IMR-90 (cell line): Measurements from ENCODE around the gene ZNF335. TPM values are rescaled to one million over a fixed set of nuclear protein-coding genes. Genes with fewer than 3 reads are reported as not detected.
A peak's percentile ranks its signal among the peaks of the same experiment; 100 is the strongest.

ENCODE experiments used
- ATAC-seq: fragments of 200-7000 bp; cut with Tn5 transposase; 2 replicates; pipeline ENCODE4 v1.9.1; 2020; ENCODE audit warnings: low read depth, mild to moderate bottlenecking, moderate library complexity
- BruUV-seq: library from RNA; stranded (reverse); fragments of 400-500 nt; replicated peaks from 2 replicates; lab custom pipeline; 2021; lab: Mats Ljungman, UMichigan
- CTCF ChIA-PET: fragments of 300-600 bp; formaldehyde crosslinking; extraction: SDS; loops from one replicate; lab custom pipeline; 2021; ENCODE audit warnings: antibody characterized with exemption; lab: Yijun Ruan, JAX
- POLR2A ChIA-PET: fragments of 300-600 bp; sonication (Branson Sonifier 250); formaldehyde crosslinking; loops from one replicate; lab custom pipeline; 2022; ENCODE audit warnings: antibody characterized with exemption; ENCODE audit not compliant: unreplicated experiment; lab: Charles Lee
- DNase-seq: peaks from one replicate; pipeline ENCODE4 v3.0.0; 2013
- H2AFZ ChIP-seq: replicated peaks from 2 replicates; pipeline ENCODE3; 2013; ENCODE audit warnings: low read length, mild to moderate bottlenecking; ENCODE audit not compliant: poor library complexity
- H2AK5ac ChIP-seq: 2 replicates; pipeline ENCODE4 v1.6.1; 2013; ENCODE audit warnings: low read depth, low read length, inconsistent platforms
- H2AK9ac ChIP-seq: replicated peaks from 2 replicates; pipeline ENCODE3; 2013; ENCODE audit warnings: mild to moderate bottlenecking, low read depth, low read length, moderate library complexity; ENCODE audit not compliant: poor library complexity
- H2BK120ac ChIP-seq: 2 replicates; pipeline ENCODE4 v1.6.1; 2013; ENCODE audit warnings: low read depth, low read length, inconsistent platforms
- H2BK15ac ChIP-seq: 3 replicates; pipeline ENCODE4 v1.6.1; 2013; ENCODE audit warnings: low read depth, low read length, inconsistent platforms
- H2BK20ac ChIP-seq: 2 replicates; pipeline ENCODE4 v1.6.1; 2013; ENCODE audit warnings: low read depth, mild to moderate bottlenecking, inconsistent platforms, low read length, moderate library complexity
- H2BK5ac ChIP-seq: 2 replicates; pipeline ENCODE4 v1.6.1; 2013; ENCODE audit warnings: mild to moderate bottlenecking, low read depth, low read length, inconsistent platforms; ENCODE audit not compliant: poor library complexity, severe bottlenecking
- H3K14ac ChIP-seq: replicated peaks from 2 replicates; pipeline ENCODE4 v1.6.1; 2013; ENCODE audit warnings: low read depth, low read length, inconsistent platforms
- H3K18ac ChIP-seq: 2 replicates; pipeline ENCODE4 v1.6.1; 2013; ENCODE audit warnings: low read depth, low read length, control low read depth
- H3K23ac ChIP-seq: 2 replicates; pipeline ENCODE4 v1.6.1; 2013; ENCODE audit warnings: low read depth, low read length, inconsistent platforms
- H3K27ac ChIP-seq: 2 replicates; pipeline ENCODE4 v1.5.1; 2013; ENCODE audit warnings: mild to moderate bottlenecking, control low read depth, low read length; ENCODE audit not compliant: insufficient read depth
- H3K27me3 ChIP-seq: 2 replicates; pipeline ENCODE4 v1.6.1; 2013; ENCODE audit warnings: low read length; ENCODE audit not compliant: control insufficient read depth, insufficient read depth
- H3K36me3 ChIP-seq: 2 replicates; pipeline ENCODE4 v1.6.1; 2013; ENCODE audit warnings: low read length, mixed read lengths; ENCODE audit not compliant: control insufficient read depth, insufficient read depth
- H3K4ac ChIP-seq: 2 replicates; pipeline ENCODE4 v1.6.1; 2013; ENCODE audit warnings: low read depth, low read length, inconsistent platforms
- H3K4me1 ChIP-seq: 2 replicates; pipeline ENCODE4 v1.6.1; 2013; ENCODE audit warnings: low read length, mixed read lengths; ENCODE audit not compliant: control insufficient read depth, insufficient read depth
- H3K4me2 ChIP-seq: 2 replicates; pipeline ENCODE4 v1.6.1; 2013; ENCODE audit warnings: low read depth, mild to moderate bottlenecking, control low read depth, low read length, moderate library complexity
- H3K4me3 ChIP-seq: 2 replicates; pipeline ENCODE4 v1.5.1; 2013; ENCODE audit warnings: low read depth, mild to moderate bottlenecking, control low read depth, low read length, moderate library complexity; ENCODE audit not compliant: insufficient read depth
- H3K56ac ChIP-seq: 2 replicates; pipeline ENCODE4 v1.6.1; 2013; ENCODE audit warnings: low read length, inconsistent platforms; ENCODE audit not compliant: insufficient read depth; ENCODE audit errors: extremely low read depth
- H3K79me1 ChIP-seq, 2 experiments: 2 replicates each; pipeline ENCODE4 v1.6.1; 2013; ENCODE audit warnings: low read length in 2 of 2, inconsistent platforms in 1 of 2, low read depth in 1 of 2
- H3K9ac ChIP-seq: 2 replicates; pipeline ENCODE4 v1.6.1; 2013; ENCODE audit warnings: low read depth, low read length, control low read depth
- H3K9me1 ChIP-seq: 2 replicates; pipeline ENCODE4 v1.6.1; 2013; ENCODE audit warnings: low read length, inconsistent platforms; ENCODE audit not compliant: insufficient read depth
- H3K9me3 ChIP-seq: 2 replicates; pipeline ENCODE4 v1.6.1; 2013; ENCODE audit warnings: low read length; ENCODE audit not compliant: control insufficient read depth, insufficient read depth
- H4K20me1 ChIP-seq: 2 replicates; pipeline ENCODE4 v1.6.1; 2013; ENCODE audit warnings: low read length, inconsistent platforms; ENCODE audit not compliant: insufficient read depth
- H4K5ac ChIP-seq: 2 replicates; pipeline ENCODE4 v1.6.1; 2013; ENCODE audit warnings: mild to moderate bottlenecking, low read depth, low read length, control low read depth
- H4K8ac ChIP-seq, 2 experiments: 2 replicates each; pipeline ENCODE4 v1.6.1; 2013; ENCODE audit warnings: low read depth in 2 of 2, low read length in 2 of 2, control low read depth in 1 of 2, inconsistent platforms in 1 of 2
- H4K91ac ChIP-seq: 2 replicates; pipeline ENCODE4 v1.6.1; 2013; ENCODE audit warnings: low read depth, low read length, inconsistent platforms; ENCODE audit not compliant: insufficient read depth
- BHLHE40 ChIP-seq: fragments of 150-350 bp; IDR thresholded peaks from 2 replicates; pipeline ENCODE4 v1.6.1; 2016; ENCODE audit warnings: mild to moderate bottlenecking, low read depth, low read length
- CEBPB ChIP-seq: IDR thresholded peaks from 2 replicates; pipeline ENCODE4 v1.6.1; 2012; ENCODE audit warnings: low read depth, low read length, improper control_type of control experiment
- CHD1 ChIP-seq: IDR thresholded peaks from 2 replicates; pipeline ENCODE4 v1.6.1; 2012; ENCODE audit warnings: low read depth, low read length, improper control_type of control experiment
- CTCF ChIP-seq: conservative IDR thresholded peaks from 2 replicates; pipeline ENCODE4 v1.5.1; 2012; ENCODE audit warnings: mild to moderate bottlenecking, low read depth, low read length, improper control_type of control experiment
- MAZ ChIP-seq: IDR thresholded peaks from 2 replicates; pipeline ENCODE4 v1.6.1; 2012; ENCODE audit warnings: low read depth, mild to moderate bottlenecking, low read length, improper control_type of control experiment, moderate library complexity, borderline replicate concordance
- POLR2A ChIP-seq: IDR thresholded peaks from 2 replicates; pipeline ENCODE4 v1.6.1; 2012; ENCODE audit warnings: mild to moderate bottlenecking, low read depth, low read length
- RAD21 ChIP-seq: IDR thresholded peaks from 2 replicates; pipeline ENCODE4 v1.6.1; 2012; ENCODE audit warnings: low read length, improper control_type of control experiment
- RCOR1 ChIP-seq: IDR thresholded peaks from 2 replicates; pipeline ENCODE4 v1.6.1; 2012; ENCODE audit warnings: mild to moderate bottlenecking, low read length, improper control_type of control experiment; ENCODE audit not compliant: insufficient replicate concordance
- RFX5 ChIP-seq: IDR thresholded peaks from 2 replicates; pipeline ENCODE4 v1.8.0; 2012; ENCODE audit warnings: low read depth, mild to moderate bottlenecking, low read length, moderate library complexity
- SMC3 ChIP-seq: fragments of 150-350 bp; IDR thresholded peaks from 2 replicates; pipeline ENCODE4 v1.6.1; 2016; ENCODE audit warnings: low read depth, mild to moderate bottlenecking, antibody characterized with exemption, low read length, moderate library complexity
- USF2 ChIP-seq: fragments of 150-350 bp; IDR thresholded peaks from 2 replicates; pipeline ENCODE4 v1.6.1; 2017; ENCODE audit warnings: mild to moderate bottlenecking, antibody characterized with exemption, low read length, low read depth
- WGBS, 2 experiments: methylation state at CpG; one replicate each; pipeline versions ENCODE4 v1.1.5 to v1.1.7; 2013; ENCODE audit warnings: missing lambda C conversion rate in 2 of 2; ENCODE audit not compliant: insufficient read length in 1 of 2; ENCODE audit errors: extremely low coverage in 2 of 2; 5-methylcytosine and 5-hydroxymethylcytosine counted together
- dilution Hi-C: fragments of 300-500 bp; cut with HindIII; formaldehyde crosslinking; loops from one replicate; pipeline ENCODE4 v1.14.3; 2018; ENCODE audit warnings: low sequenced_read_pairs; ENCODE audit not compliant: unreplicated experiment
- in situ Hi-C: fragments of 300-500 bp; cut with MboI; formaldehyde crosslinking; loops from 3 replicates; pipeline ENCODE4 v1.14.3; 2019; ENCODE audit warnings: low sequenced_read_pairs, inconsistent platforms, mixed read lengths
- intact Hi-C: fragments of 100-400 bp; cut with micrococcal nuclease; formaldehyde crosslinking; loops from 2 replicates; pipeline ENCODE4 v1.10.0; 2022
- polyA plus RNA-seq, 3 experiments: library from polyadenylated mRNA; depleted of rRNA; stranded (reverse); fragments of >200 nt; gene quantifications; 2 replicates each; pipeline ENCODE4 v1.2.3, GENCODE V29; 2012; ENCODE audit warnings: low replicate concordance in 1 of 3
- total RNA-seq: library from RNA; depleted of rRNA; stranded (reverse); fragments of >200 nt; gene quantifications from 2 replicates; pipeline ENCODE4 v1.2.3, GENCODE V29; 2012

Gene ZNF335
- total and polyA plus RNA-seq, 2 of the 4 experiments (the other 2 are of a cell fraction), result 11.8 to 17.8 TPM

- ChIA-PET POLR2A (no interaction called here), CTCF (interaction anchor here (0.6 kb wide), 1 partner anchor 42 kb away, joined by 3 read pairs; no protein-coding TSS in a partner anchor)
- intact Hi-C loops, result no loop called here
- no peak overlapping the region for H3K18ac ChIP-seq
- H4K5ac ChIP-seq, result no peak overlapping the region
- dilution Hi-C loops, result no loop called here
- H3K14ac ChIP-seq, result no peak overlapping the region
- BruUV-seq, result no TSS peak
- no peak overlapping the region for H4K8ac ChIP-seq
- no peak overlapping the region for H3K56ac ChIP-seq
- no peaks in the 10 kb centered on the region for H3K9me3 ChIP-seq
- H3K4ac ChIP-seq, result no peak overlapping the region
- no peak for ATAC-seq
- no peak for TF ChIP-seq POLR2A
- no peak for TF ChIP-seq RCOR1
- no peak for TF ChIP-seq CTCF
- no peak for TF ChIP-seq MAZ
- no peak for TF ChIP-seq CEBPB
- no peak for TF ChIP-seq USF2
- TF ChIP-seq SMC3, result no peak
- no peak for TF ChIP-seq BHLHE40
- TF ChIP-seq CHD1, result no peak
- TF ChIP-seq RFX5, result no peak
- no peak for TF ChIP-seq RAD21
- peak overlapping the region; percentile 5 for H2AK9ac ChIP-seq
- H3K79me1 ChIP-seq, result peaks cover 3 to 24% of the 10 kb centered on the region in 2 experiments; a peak in 3 of 4 replicates
- no CpG with 5 or more reads among the region's 17 CpGs for WGBS, 2 experiments
- in situ Hi-C loops, result loop anchor here (25.0 kb wide), 1 partner anchor 570 kb away; the partner anchor contains the start of gene SDC4
- no peak overlapping the region for H2AFZ ChIP-seq
- H3K27ac ChIP-seq, result no peak overlapping the region
- H3K23ac ChIP-seq, result no peak overlapping the region
- H2BK120ac ChIP-seq, result no peak overlapping the region
- no peak overlapping the region; the same call in 1 of the 2 replicates for H2AK5ac ChIP-seq
- no peak overlapping the region for H4K91ac ChIP-seq
- H2BK20ac ChIP-seq, result no peak overlapping the region
- no peaks in the 10 kb centered on the region for H3K27me3 ChIP-seq
- H2BK5ac ChIP-seq, result peak overlapping the region; percentile 18
- H4K20me1 ChIP-seq, result peaks cover 5% of the 10 kb centered on the region; the same call in 1 of the 2 replicates
- peaks cover 30% of the 10 kb centered on the region; the same call in 1 of the 2 replicates for H3K36me3 ChIP-seq
- H3K9ac ChIP-seq, result no peak overlapping the region
- no peak overlapping the region for H3K4me2 ChIP-seq
- peaks cover 25% of the 10 kb centered on the region for H3K9me1 ChIP-seq
- peaks cover 14% of the 10 kb centered on the region for H3K4me1 ChIP-seq
- DNase-seq, result no peak
- H2BK15ac ChIP-seq, result no peak overlapping the region
- no peak overlapping the region for H3K4me3 ChIP-seq
Observed at GRCh38 chr20:45907219-45907948, 64.6 kb downstream of the ZNF335 start.
